ENCODE results near the gene CALY. TPM values are rescaled to one million over a fixed set of nuclear protein-coding genes. Genes with fewer than 3 reads are reported as not detected.
"Not testable (repeated sequence)": the region's sequence is repeated elsewhere in the genome, so short reads cannot be mapped to it uniquely, and the experiment has no call there.

CALY gene
- total RNA-seq, 1 donor from 2014 or later, result not detected

DNA sequence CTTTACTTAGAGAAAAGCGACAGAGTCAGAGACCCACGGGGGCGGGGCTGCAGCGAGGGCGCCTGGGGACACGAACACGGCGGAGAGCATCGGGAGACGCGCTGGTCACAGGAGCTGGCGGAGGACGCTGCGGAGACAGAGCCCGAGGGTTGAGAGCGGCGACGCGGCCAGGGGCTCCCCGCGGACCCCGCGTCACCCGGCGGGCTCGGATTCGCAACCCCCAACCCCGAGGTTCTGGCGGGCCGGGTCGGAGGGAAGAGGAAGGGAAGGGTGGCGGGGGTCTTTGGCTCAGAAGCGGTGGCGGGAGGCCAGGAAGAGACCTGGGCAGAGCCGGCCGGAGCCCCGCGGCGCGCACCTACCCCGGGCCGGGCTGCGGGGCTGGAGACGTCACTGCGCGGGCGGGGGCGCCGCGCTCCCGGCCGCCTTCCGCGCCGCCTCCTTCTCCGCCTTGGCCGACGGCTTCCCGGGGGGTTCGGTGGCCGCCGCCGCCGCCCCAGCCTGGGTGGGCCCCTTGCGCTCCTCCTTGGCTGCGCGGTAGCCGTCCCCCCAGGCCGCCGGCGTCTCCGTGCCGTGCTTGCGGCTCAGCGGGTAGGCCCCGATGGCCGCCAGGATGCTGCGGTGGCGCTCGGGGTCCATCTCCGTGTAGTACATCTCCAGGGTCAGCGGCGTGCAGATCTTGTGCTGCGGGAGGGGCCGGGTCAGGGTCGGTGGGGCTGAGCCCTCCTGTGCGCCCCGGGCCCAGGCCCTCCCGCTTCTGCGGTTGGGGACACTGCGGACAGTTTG, 11.1 kb downstream of the CALY start:
- ATAC-seq (ENCODE audit: low read depth) (no peak), DNase-seq (no peak)
- intact Hi-C loops (cut with micrococcal nuclease), result loop anchor here (5.0 to 10.0 kb wide), 2 partner anchors 52 to 671 kb away; partner anchors contain the start of gene PAOX
- TF ChIP-seq, protein P1, sequence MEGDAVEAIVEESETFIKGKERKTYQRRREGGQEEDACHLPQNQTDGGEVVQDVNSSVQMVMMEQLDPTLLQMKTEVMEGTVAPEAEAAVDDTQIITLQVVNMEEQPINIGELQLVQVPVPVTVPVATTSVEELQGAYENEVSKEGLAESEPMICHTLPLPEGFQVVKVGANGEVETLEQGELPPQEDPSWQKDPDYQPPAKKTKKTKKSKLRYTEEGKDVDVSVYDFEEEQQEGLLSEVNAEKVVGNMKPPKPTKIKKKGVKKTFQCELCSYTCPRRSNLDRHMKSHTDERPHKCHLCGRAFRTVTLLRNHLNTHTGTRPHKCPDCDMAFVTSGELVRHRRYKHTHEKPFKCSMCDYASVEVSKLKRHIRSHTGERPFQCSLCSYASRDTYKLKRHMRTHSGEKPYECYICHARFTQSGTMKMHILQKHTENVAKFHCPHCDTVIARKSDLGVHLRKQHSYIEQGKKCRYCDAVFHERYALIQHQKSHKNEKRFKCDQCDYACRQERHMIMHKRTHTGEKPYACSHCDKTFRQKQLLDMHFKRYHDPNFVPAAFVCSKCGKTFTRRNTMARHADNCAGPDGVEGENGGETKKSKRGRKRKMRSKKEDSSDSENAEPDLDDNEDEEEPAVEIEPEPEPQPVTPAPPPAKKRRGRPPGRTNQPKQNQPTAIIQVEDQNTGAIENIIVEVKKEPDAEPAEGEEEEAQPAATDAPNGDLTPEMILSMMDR (IDR thresholded peaks at IDR 0.05), result no peak
- Mint-ChIP-seq H3K27ac (no peak overlapping the region), H3K27me3 (peaks cover 41% of the 10 kb centered on the region), H3K4me1 (peaks cover 18% of the 10 kb centered on the region), H3K9me3 (peaks cover 5% of the 10 kb centered on the region), H3K36me3 (ENCODE audit: low read depth) (no peaks in the 10 kb centered on the region), H3K4me3 (peak overlapping the region; percentile 76)
- ChIA-PET CTCF (no interaction called here), POLR2A (interaction anchor here (0.6 to 1.3 kb wide), 3 partner anchors 11 to 32 kb away, joined by 4 to 16 read pairs (median 5); partner anchors contain the start of gene FUOM)

DNA sequence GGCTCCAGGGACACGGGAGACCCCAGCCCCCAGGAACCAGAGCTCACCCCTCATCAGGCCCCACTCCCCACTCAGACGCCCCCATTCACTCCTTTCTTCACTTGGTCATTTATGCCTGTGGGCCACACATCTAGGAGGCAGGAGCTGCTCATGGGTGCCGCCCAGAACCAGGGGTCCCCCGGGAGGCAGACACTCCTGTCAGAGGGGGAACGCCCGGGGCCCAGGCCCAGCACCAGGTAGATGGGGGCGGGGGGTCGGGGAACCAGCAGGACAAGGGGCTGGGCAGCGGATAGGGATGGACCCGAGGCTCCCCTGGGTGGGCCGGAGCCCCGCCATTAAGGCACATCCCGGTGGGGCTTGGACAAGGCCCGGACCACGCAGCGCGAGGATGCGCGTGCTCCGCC, 11.8 kb downstream of the CALY start:
- Mint-ChIP-seq H3K9me3 (peaks cover 5% of the 10 kb centered on the region), H3K4me3 (no peak overlapping the region), H3K27me3 (peaks cover 46% of the 10 kb centered on the region), H3K36me3 (ENCODE audit: low read depth) (no peaks in the 10 kb centered on the region), H3K27ac (no peak overlapping the region), H3K4me1 (peaks cover 16% of the 10 kb centered on the region)
- ATAC-seq (ENCODE audit: low read depth) (peak; percentile 34), DNase-seq (no peak)
- TF ChIP-seq, protein P1 (IDR thresholded peaks at IDR 0.05), result no peak
- ChIA-PET CTCF (no interaction called here), POLR2A (interaction anchor here (1.0 to 1.3 kb wide), 2 partner anchors 10 to 33 kb away, joined by 5 to 16 read pairs; partner anchors contain the start of gene FUOM)
- intact Hi-C loops (cut with micrococcal nuclease), result loop anchor here (5.0 to 10.0 kb wide), 2 partner anchors 52 to 670 kb away; partner anchors contain the start of gene PAOX

DNA sequence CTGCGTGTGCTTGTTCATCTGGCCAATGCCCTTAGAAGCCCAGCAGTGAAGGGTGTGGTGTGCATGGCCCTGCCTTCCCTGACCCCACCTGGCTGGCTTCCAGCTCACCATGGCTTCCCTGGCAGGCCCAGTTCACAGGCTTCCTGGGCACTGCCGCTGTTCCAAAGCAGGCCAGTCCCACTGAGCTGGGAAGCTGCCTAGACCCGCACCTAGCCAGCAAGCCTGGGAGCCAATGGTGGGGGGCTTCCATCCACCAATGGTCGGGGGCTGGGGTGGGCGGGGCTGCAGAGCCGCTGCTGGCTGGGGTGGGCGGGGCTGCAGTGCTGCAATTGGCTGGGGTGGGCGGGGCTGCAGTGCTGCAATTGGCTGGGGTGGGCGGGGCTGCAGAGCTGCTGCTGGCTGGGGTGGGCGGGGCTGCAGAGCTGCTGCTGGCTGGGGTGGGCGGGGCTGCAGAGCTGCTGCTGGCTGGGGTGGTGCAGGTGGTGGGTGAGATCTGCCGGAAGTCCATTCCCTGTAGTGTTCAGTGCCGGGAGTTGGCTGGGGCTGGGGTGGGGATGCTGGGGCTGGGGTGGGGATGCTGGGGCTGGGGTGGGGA, 12.4 kb downstream of the CALY start:
- no peak overlapping the region for H3K4me3 Mint-ChIP-seq
- peaks cover 46% of the 10 kb centered on the region for H3K27me3 Mint-ChIP-seq
- ATAC-seq (ENCODE audit: low read depth), result peak; percentile 76
- TF ChIP-seq, protein P1 (IDR thresholded peaks at IDR 0.05), result no peak
- H3K9me3 Mint-ChIP-seq, result peaks cover 5% of the 10 kb centered on the region
- peaks cover 19% of the 10 kb centered on the region for H3K4me1 Mint-ChIP-seq
- ChIA-PET CTCF (interaction anchor here (0.8 kb wide), 1 partner anchor 181 kb away, joined by 3 read pairs; no protein-coding TSS in a partner anchor), POLR2A (interaction anchor here (0.6 to 1.3 kb wide), 4 partner anchors 9 to 81 kb away, joined by 3 to 16 read pairs (median 4); partner anchors contain the start of gene FUOM)
- no peaks in the 10 kb centered on the region for H3K36me3 Mint-ChIP-seq (ENCODE audit: low read depth)
- intact Hi-C loops (cut with micrococcal nuclease), result loop anchor here (10.0 kb wide), 1 partner anchor 669 kb away; no protein-coding TSS in a partner anchor
- DNase-seq, result no peak
- no peak overlapping the region for H3K27ac Mint-ChIP-seq

DNA sequence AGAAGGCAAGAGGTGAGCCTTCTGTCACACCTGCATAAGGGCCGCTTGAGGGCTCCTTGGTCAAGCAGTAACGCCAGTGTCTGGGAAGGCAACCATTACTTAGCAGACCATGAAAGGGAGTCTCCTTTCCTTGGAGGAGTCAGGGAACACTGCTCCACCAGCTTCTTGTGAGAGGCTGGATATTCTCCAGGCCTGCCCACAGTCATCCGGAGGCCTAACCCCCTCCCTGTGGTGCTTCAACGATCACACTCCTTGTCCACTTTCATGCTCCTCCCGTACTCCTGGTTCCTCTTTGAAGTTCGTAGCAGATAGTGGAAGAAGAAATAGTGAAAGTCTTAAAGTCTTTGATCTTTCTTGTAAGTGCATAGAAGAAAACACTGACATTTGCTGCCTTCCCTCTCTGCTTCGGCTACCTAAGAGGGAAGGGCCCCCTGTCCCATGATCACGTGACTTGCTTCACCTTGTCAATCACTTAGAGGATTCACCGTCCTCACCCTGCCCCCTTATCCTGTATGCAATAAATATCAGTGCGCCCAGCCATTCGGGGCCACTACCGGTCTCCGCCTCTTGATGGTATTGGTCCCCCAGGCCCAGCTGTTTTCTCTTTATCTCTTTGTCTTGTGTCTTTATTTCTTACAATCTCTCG, 14.5 kb downstream of the CALY start:
- Mint-ChIP-seq H3K27me3 (peaks cover 34% of the 10 kb centered on the region), H3K4me1 (peaks cover 19% of the 10 kb centered on the region)
- H3K4me3 Mint-ChIP-seq; ATAC-seq (ENCODE audit: low read depth); H3K9me3 Mint-ChIP-seq; H3K36me3 Mint-ChIP-seq (ENCODE audit: low read depth); POLR2A ChIA-PET; DNase-seq; H3K27ac Mint-ChIP-seq: not testable (repeated sequence)
- CTCF ChIA-PET, result interaction anchor here (0.7 to 0.9 kb wide), 2 partner anchors 7 to 15 kb away, joined by 3 read pairs; no protein-coding TSS in a partner anchor
- intact Hi-C loops (cut with micrococcal nuclease), result loop anchor here (10.0 kb wide), 1 partner anchor 667 kb away; no protein-coding TSS in a partner anchor

DNA sequence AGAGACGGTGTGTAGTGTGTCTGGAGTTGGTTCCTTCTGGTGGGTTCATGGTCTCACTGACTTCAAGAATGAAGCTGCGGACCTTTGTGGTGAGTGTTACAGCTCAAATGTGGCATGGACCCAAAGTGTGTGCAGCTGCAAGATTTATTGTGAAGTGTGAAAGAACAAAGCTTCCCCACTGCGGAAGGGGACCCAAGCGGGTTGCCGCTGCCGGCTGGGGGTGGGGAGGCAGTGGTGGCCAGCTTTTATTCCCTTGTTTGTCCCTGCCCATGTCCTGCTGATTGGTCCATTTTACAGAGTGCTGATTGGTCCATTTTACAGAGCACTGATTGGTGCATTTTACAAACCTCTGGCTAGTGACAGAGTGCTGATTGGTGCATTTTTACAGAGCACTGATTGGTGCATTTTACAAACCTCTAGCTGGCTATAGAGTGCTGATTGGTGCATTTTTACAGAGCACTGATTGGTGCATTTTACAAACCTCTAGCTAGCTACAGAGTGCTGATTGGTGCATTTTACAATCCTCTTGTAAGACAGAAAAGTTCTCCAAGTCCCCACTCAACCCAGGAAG, 15.8 kb downstream of the CALY start:
- Mint-ChIP-seq H3K27me3 (peaks cover 22% of the 10 kb centered on the region), H3K4me1 (peaks cover 15% of the 10 kb centered on the region)
- H3K36me3 Mint-ChIP-seq (ENCODE audit: low read depth); H3K27ac Mint-ChIP-seq; DNase-seq; ATAC-seq (ENCODE audit: low read depth); H3K9me3 Mint-ChIP-seq; H3K4me3 Mint-ChIP-seq: not testable (repeated sequence)
- ChIA-PET CTCF (interaction anchor here (0.7 to 1.6 kb wide), 2 partner anchors 13 to 906 kb away, joined by 3 to 4 read pairs; no protein-coding TSS in a partner anchor), POLR2A (interaction anchor here (0.6 kb wide), 1 partner anchor 28 kb away, joined by 3 read pairs; no protein-coding TSS in a partner anchor)
- intact Hi-C loops (cut with micrococcal nuclease), result loop anchor here (10.0 kb wide), 1 partner anchor 666 kb away; no protein-coding TSS in a partner anchor
